H1 (cell line): ENCODE results near the gene EXOG. TPM values are rescaled to one million over a fixed set of nuclear protein-coding genes. Genes with fewer than 3 reads are reported as not detected.

Experiments used
- ATF3 ChIP-seq: IDR thresholded peaks from 2 replicates; pipeline ENCODE4 v1.6.1; 2011; ENCODE audit warnings: low read depth, mild to moderate bottlenecking, low read length; ENCODE audit not compliant: insufficient read depth
- CTBP2 ChIP-seq: IDR thresholded peaks from 2 replicates; pipeline ENCODE4 v1.7.0; 2011; ENCODE audit warnings: borderline replicate concordance, mild to moderate bottlenecking, moderate library complexity, mixed read lengths, low read length; ENCODE audit not compliant: insufficient read depth, insufficient read length
- FOSL1 ChIP-seq: IDR thresholded peaks from 2 replicates; pipeline ENCODE4 v1.6.1; 2011; ENCODE audit warnings: mild to moderate bottlenecking, low read depth, low read length, moderate library complexity; ENCODE audit not compliant: insufficient read depth
- RBBP5 ChIP-seq: IDR thresholded peaks from 2 replicates; pipeline ENCODE4 v1.7.1; 2012; ENCODE audit warnings: low read depth, mild to moderate bottlenecking, inconsistent platforms, low read length, moderate library complexity, borderline replicate concordance
- TBP ChIP-seq: IDR thresholded peaks from 2 replicates; pipeline ENCODE4 v1.6.1; 2011; ENCODE audit warnings: low read depth, low read length, improper control_type of control experiment
- polyA plus RNA-seq, 7 experiments: library from polyadenylated mRNA; depleted of rRNA in 3 of 7; stranded (reverse) in 5 of 7; unstranded in 2 of 7; fragments of >200 nt in 5 of 7; fragments of 200-250 nt in 2 of 7; gene quantifications; 1 replicate in 5 of 7; 2 replicates in 1 of 7; 4 replicates in 1 of 7; pipeline versions ENCODE4 v1.2.1 to v1.2.3, GENCODE V29; 2011 to 2013; ENCODE audit warnings: missing spikeins in 2 of 7, mixed read lengths in 2 of 7
- total RNA-seq: library from RNA; stranded (reverse); fragmentation: NEBNext Ultra II Directional; extraction: Animal tissue kit (Norgen Biotek cat#: 25700); gene quantifications from 2 replicates; pipeline ENCODE4 v1.2.1, GENCODE V29; 2021

The EXOG gene
- total and polyA plus RNA-seq, 2 of the 8 experiments (the other 6 are each of a cell fraction or from before 2014, with no cell fraction given): 7.2 to 12.9 TPM

GRCh38 chr3:38487323-38487722 lies 8.8 kb upstream of the EXOG start (continued):
- TF ChIP-seq RBBP5 (no peak), TBP (no peak), CTBP2 (no peak), ATF3 (no peak), FOSL1 (no peak)
- TF ChIP-seq, all 59 proteins: peak for 0
